Endothelial cell of umbilical vein (primary cell): Measurements from ENCODE around the gene MCM9. TPM values are rescaled to one million over a fixed set of nuclear protein-coding genes. Genes with fewer than 3 reads are reported as not detected.

Experiments
- BruUV-seq: library from RNA; stranded (reverse); fragments of 400-500 nt; replicated peaks from 2 replicates; lab custom pipeline; 2021; lab: Mats Ljungman, UMichigan
- CTCF ChIA-PET: fragments of 300-600, 350-600 bp; sonication (Branson Sonifier 250); formaldehyde crosslinking; loops from one replicate; lab custom pipeline; 2021; ENCODE audit warnings: antibody characterized with exemption, inconsistent platforms; lab: Charles Lee
- POLR2A ChIA-PET: fragments of 300-600, 350-600 bp; sonication (Branson Sonifier 250); formaldehyde crosslinking; loops from one replicate; lab custom pipeline; 2021; ENCODE audit warnings: antibody characterized with exemption, inconsistent platforms; lab: Charles Lee
- DNase-seq: peaks from one replicate; pipeline ENCODE4 v3.0.0-alpha.2; 2011; ENCODE audit warnings: low read depth, low spot score
- FAIRE-seq: peaks from 2 replicates; lab custom pipeline; 2011; peaks lifted over from hg19 to GRCh38; lab: Jason Lieb, UNC
- H2AFZ ChIP-seq: 2 replicates; pipeline ENCODE4 v1.6.0; 2012; ENCODE audit warnings: low read depth, low read length, control low read depth, inconsistent platforms
- H3K27ac ChIP-seq: 2 replicates; pipeline ENCODE4 v1.5.1; 2011; ENCODE audit warnings: low read depth, mild to moderate bottlenecking, control low read depth, low read length, moderate library complexity; ENCODE audit not compliant: insufficient read depth
- H3K27me3 ChIP-seq, 2 experiments: 2 replicates each; pipeline versions ENCODE4 v1.6.0 to v1.6.1; 2011; ENCODE audit warnings: low read length in 2 of 2, mixed read lengths in 1 of 2; ENCODE audit not compliant: control insufficient read depth in 2 of 2, insufficient read depth in 2 of 2
- H3K36me3 ChIP-seq, 2 experiments: 2 replicates in 1 of 2; 3 replicates in 1 of 2; pipeline ENCODE4 v1.5.1; 2011; ENCODE audit warnings: low read length in 2 of 2, mild to moderate bottlenecking in 1 of 2, moderate library complexity in 1 of 2; ENCODE audit not compliant: control insufficient read depth in 2 of 2, insufficient read depth in 2 of 2; ENCODE audit errors: extremely low read depth in 1 of 2
- H3K4me1 ChIP-seq: 3 replicates; pipeline ENCODE4 v1.5.1; 2011; ENCODE audit warnings: mild to moderate bottlenecking, low read length; ENCODE audit not compliant: control insufficient read depth, insufficient read depth; ENCODE audit errors: extremely low read depth
- H3K4me2 ChIP-seq: 2 replicates; pipeline ENCODE4 v1.6.1; 2011; ENCODE audit warnings: low read length, control low read depth, mixed read lengths; ENCODE audit not compliant: insufficient read depth
- H3K4me3 ChIP-seq, 3 experiments: fragments of 200-600 bp in 1 of 3; sonication (generic), shearing (Covaris generic) in 1 of 3; replicated peaks in 1 of 3; 2 replicates each; pipeline ENCODE4 v1.5.1; 2011 to 2016; ENCODE audit warnings: control low read depth in 3 of 3, low read length in 3 of 3, mild to moderate bottlenecking in 2 of 3, inconsistent platforms in 1 of 3, low read depth in 1 of 3, moderate library complexity in 1 of 3; ENCODE audit not compliant: insufficient read depth in 1 of 3
- H3K79me2 ChIP-seq: 2 replicates; pipeline ENCODE4 v1.6.0; 2012; ENCODE audit warnings: low read length, inconsistent platforms; ENCODE audit not compliant: control insufficient read depth, insufficient read depth
- H3K9ac ChIP-seq: replicated peaks from 2 replicates; pipeline ENCODE3; 2011; ENCODE audit warnings: low read length, control low read depth; ENCODE audit not compliant: insufficient read depth; ENCODE audit errors: extremely low read depth
- H3K9me1 ChIP-seq: replicated peaks from 3 replicates; pipeline ENCODE4 v1.6.0; 2011; ENCODE audit warnings: mild to moderate bottlenecking, low read length; ENCODE audit not compliant: control insufficient read depth, insufficient read depth; ENCODE audit errors: extremely low read depth
- H3K9me3 ChIP-seq: replicated peaks from 2 replicates; pipeline ENCODE4 v1.5.1; 2012; ENCODE audit warnings: low read length, inconsistent platforms; ENCODE audit not compliant: control insufficient read depth, insufficient read depth
- H4K20me1 ChIP-seq: replicated peaks from 2 replicates; pipeline ENCODE3; 2011; ENCODE audit warnings: mild to moderate bottlenecking, low read length; ENCODE audit not compliant: control insufficient read depth, insufficient read depth; ENCODE audit errors: extremely low read depth
- CTCF ChIP-seq, 2 donors: IDR thresholded peaks; 1 replicate in 1 of 2; 2 replicates in 1 of 2; pipeline ENCODE4 v1.5.1; 2011; ENCODE audit warnings: low read length in 2 of 2, mild to moderate bottlenecking in 2 of 2, moderate library complexity in 2 of 2, control low read depth in 1 of 2, inconsistent platforms in 1 of 2, low read depth in 1 of 2; ENCODE audit not compliant: insufficient read depth in 1 of 2; ENCODE audit errors: extremely low read depth in 1 of 2
- EZH2 ChIP-seq: IDR thresholded peaks from 2 replicates; pipeline ENCODE4 v1.6.1; 2012; ENCODE audit warnings: borderline replicate concordance, low read depth, mild to moderate bottlenecking, moderate library complexity, low read length, inconsistent platforms; ENCODE audit not compliant: severe bottlenecking
- FOS ChIP-seq: IDR thresholded peaks from 2 replicates; pipeline ENCODE4 v1.6.1; 2011; ENCODE audit warnings: mild to moderate bottlenecking, low read length, moderate library complexity, borderline replicate concordance; ENCODE audit not compliant: insufficient read depth
- GATA2 ChIP-seq: IDR thresholded peaks from 2 replicates; pipeline ENCODE4 v1.7.0; 2011; ENCODE audit warnings: low read depth, mild to moderate bottlenecking, moderate library complexity, mixed read lengths, low read length; ENCODE audit not compliant: insufficient read length, insufficient read depth
- JUN ChIP-seq: IDR thresholded peaks from 2 replicates; pipeline ENCODE4 v1.6.1; 2011; ENCODE audit warnings: borderline replicate concordance, low read depth; ENCODE audit not compliant: insufficient read length, insufficient read depth
- MYC ChIP-seq: IDR thresholded peaks from one replicate; pipeline ENCODE4 v1.6.1; 2011; ENCODE audit warnings: mild to moderate bottlenecking, low read depth, low read length
- POLR2A ChIP-seq: IDR thresholded peaks from 2 replicates; pipeline ENCODE4 v1.6.1; 2012; ENCODE audit warnings: low read depth, mild to moderate bottlenecking, control low read depth, low read length
- POLR2AphosphoS5 ChIP-seq: IDR thresholded peaks from 2 replicates; pipeline ENCODE4 v1.6.1; 2012; ENCODE audit warnings: low read depth, mild to moderate bottlenecking, control low read depth, low read length, moderate library complexity; ENCODE audit not compliant: insufficient read depth
- dilution Hi-C: fragments of 300-500 bp; cut with MboI; formaldehyde crosslinking; loops from one replicate; pipeline ENCODE4 v1.15.0; 2019; ENCODE audit warnings: low sequenced_read_pairs; ENCODE audit not compliant: extremely low pct_ligation_motif_present
- intact Hi-C: fragments of 100-400 bp; cut with micrococcal nuclease; formaldehyde crosslinking; loops from one replicate; pipeline ENCODE4 v1.10.0; 2022
- polyA plus RNA-seq, 4 experiments: library from polyadenylated mRNA; depleted of rRNA in 3 of 4; stranded (reverse) in 3 of 4; unstranded in 1 of 4; fragments of >200 nt; gene quantifications; 2 replicates each; pipeline versions ENCODE4 v1.2.1 to v1.2.3, GENCODE V29; 2011 to 2012; ENCODE audit warnings: missing spikeins in 1 of 4
- total RNA-seq: library from RNA; stranded (reverse); gene quantifications from 2 replicates; pipeline ENCODE4 v1.2.3, GENCODE V29; 2021
- TF ChIP-seq, protein P1 (sequence below): IDR thresholded peaks from 2 replicates; pipeline ENCODE4 v1.6.1; 2011; ENCODE audit not compliant: insufficient read depth, insufficient read length

MCM9 gene
- total and polyA plus RNA-seq, 2 donors (not counting 3 experiments of a cell fraction or from before 2014, with no cell fraction given), result 2.0 to 14.1 TPM

GRCh38 chr6:118770112-118770788 lies 164.7 kb downstream of the MCM9 start:
- no peak overlapping the region for H2AFZ ChIP-seq
- H3K36me3 ChIP-seq, result no peaks in the 10 kb centered on the region
- DNase-seq, result no peak
- no peak overlapping the region for H3K4me3 ChIP-seq
- no peak for FAIRE-seq
- H3K4me1 ChIP-seq, result no peaks in the 10 kb centered on the region
- no peak overlapping the region for H3K9ac ChIP-seq
- no peaks in the 10 kb centered on the region for H3K79me2 ChIP-seq
- ChIA-PET POLR2A (no interaction called here), CTCF (interaction anchor here (1.6 kb wide), 1 partner anchor 20 kb away, joined by 4 read pairs; no protein-coding TSS in a partner anchor)
- peaks cover 0 to 2% of the 10 kb centered on the region in 2 experiments for H3K27me3 ChIP-seq
- no peaks in the 10 kb centered on the region for H3K9me3 ChIP-seq
- intact Hi-C loops, result no loop called here
- no peaks in the 10 kb centered on the region for H3K9me1 ChIP-seq
- no peak overlapping the region for H3K4me2 ChIP-seq
- no peak for TF ChIP-seq CTCF (IDR thresholded peaks at IDR 0.05; ENCODE audit: extremely low read depth in 1 of 2, insufficient read depth in 1 of 2, low read depth in 1 of 2, low read length in 2 of 2)
- TF ChIP-seq, protein P1, sequence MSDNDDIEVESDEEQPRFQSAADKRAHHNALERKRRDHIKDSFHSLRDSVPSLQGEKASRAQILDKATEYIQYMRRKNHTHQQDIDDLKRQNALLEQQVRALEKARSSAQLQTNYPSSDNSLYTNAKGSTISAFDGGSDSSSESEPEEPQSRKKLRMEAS, result no peak
- TF ChIP-seq MYC, result no peak
- TF ChIP-seq EZH2, result no peak
- TF ChIP-seq GATA2, result no peak
- TF ChIP-seq FOS, result no peak
- no peak for TF ChIP-seq POLR2A
- TF ChIP-seq JUN, result no peak
- TF ChIP-seq POLR2AphosphoS5, result no peak
- BruUV-seq, result no TSS peak
- no peak overlapping the region for H3K27ac ChIP-seq
- dilution Hi-C loops, result no loop called here
- H4K20me1 ChIP-seq, result no peaks in the 10 kb centered on the region
